D721Med (cell line): Measurements from ENCODE around the gene PAGE4.
A peak's percentile ranks its signal among the peaks of the same experiment; 100 is the strongest.

ENCODE experiments used
- DNase-seq: peaks from one replicate; pipeline ENCODE4 v3.0.0; 2011; ENCODE audit warnings: low spot score; ENCODE audit not compliant: insufficient read length
- FAIRE-seq: peaks from 2 replicates; lab custom pipeline; 2011; peaks lifted over from hg19 to GRCh38; lab: Jason Lieb, UNC
- TF ChIP-seq, protein P1 (sequence below): IDR thresholded peaks from 2 replicates; pipeline ENCODE4 v1.5.1; 2012; ENCODE audit warnings: mild to moderate bottlenecking, control low read depth; ENCODE audit not compliant: insufficient read depth; ENCODE audit errors: missing control alignments

The PAGE4 gene

DNA sequence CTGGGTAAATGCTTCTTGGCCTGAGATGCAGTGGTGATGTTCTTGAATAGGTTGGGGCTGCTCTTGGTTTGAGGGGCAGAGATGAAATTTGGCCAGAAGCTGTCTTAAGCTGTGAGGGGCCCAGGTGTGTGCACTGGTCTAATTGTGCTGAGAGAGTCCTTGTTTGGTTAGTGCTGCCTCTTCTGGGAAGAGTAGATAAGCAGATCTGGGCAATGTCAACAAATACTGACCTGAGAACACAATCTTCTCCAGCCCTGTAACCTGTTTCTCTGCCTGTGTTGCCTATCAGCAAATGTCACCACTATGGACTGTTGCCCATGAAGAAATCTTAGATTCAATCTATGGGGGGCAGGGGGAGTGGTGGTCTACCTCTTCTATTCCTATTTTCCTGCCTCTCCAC lies 33.0 kb downstream of the PAGE4 start:
- no peak for FAIRE-seq
- DNase-seq = no peak
- TF ChIP-seq, protein P1, sequence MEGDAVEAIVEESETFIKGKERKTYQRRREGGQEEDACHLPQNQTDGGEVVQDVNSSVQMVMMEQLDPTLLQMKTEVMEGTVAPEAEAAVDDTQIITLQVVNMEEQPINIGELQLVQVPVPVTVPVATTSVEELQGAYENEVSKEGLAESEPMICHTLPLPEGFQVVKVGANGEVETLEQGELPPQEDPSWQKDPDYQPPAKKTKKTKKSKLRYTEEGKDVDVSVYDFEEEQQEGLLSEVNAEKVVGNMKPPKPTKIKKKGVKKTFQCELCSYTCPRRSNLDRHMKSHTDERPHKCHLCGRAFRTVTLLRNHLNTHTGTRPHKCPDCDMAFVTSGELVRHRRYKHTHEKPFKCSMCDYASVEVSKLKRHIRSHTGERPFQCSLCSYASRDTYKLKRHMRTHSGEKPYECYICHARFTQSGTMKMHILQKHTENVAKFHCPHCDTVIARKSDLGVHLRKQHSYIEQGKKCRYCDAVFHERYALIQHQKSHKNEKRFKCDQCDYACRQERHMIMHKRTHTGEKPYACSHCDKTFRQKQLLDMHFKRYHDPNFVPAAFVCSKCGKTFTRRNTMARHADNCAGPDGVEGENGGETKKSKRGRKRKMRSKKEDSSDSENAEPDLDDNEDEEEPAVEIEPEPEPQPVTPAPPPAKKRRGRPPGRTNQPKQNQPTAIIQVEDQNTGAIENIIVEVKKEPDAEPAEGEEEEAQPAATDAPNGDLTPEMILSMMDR = no peak

DNA sequence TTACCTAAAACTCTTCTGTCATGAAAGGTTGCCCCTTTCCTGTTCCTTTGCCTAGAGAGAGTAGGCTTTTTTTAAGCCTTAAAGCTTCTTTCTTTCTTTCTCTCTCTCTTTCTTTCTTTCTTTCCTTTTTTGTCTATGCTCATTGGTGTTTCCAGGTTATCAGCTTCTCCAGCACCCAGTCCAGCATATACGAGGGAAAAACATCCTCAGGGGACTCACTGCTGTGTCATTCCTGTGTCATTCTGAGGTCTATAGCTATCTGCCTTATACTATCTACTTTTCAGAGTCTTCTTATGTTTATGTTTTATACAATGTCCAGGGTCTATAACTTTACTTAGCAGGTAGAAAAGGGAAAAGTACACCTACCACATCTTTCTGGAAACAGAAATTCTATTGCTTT lies 39.6 kb downstream of the PAGE4 start:
- no peak for FAIRE-seq
- DNase-seq = no peak

DNA sequence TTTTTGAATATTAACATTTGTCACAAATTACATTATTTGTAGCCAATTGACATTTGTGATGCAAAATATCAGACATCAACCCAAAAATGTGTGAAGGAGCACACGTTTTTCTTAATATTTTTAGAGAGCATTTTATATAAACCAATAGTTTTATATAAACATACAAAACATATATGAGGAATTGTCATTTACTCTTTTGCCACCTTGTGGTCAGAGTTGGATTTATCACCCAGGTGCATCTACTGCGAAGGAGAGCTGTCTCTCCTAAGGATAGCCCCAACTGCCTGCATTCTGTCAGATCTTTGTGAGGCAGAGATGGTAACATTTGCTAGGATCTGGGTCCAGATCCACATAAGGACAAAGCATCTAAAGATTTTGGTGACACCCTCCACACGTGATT lies 47.6 kb downstream of the PAGE4 start:
- TF ChIP-seq, protein P1 = peak; percentile 37
- DNase-seq (peak; percentile 15), FAIRE-seq (no peak)

More for the DNA sequence above, 39.6 kb downstream of the PAGE4 start:
- TF ChIP-seq, protein P1 = no peak

DNA sequence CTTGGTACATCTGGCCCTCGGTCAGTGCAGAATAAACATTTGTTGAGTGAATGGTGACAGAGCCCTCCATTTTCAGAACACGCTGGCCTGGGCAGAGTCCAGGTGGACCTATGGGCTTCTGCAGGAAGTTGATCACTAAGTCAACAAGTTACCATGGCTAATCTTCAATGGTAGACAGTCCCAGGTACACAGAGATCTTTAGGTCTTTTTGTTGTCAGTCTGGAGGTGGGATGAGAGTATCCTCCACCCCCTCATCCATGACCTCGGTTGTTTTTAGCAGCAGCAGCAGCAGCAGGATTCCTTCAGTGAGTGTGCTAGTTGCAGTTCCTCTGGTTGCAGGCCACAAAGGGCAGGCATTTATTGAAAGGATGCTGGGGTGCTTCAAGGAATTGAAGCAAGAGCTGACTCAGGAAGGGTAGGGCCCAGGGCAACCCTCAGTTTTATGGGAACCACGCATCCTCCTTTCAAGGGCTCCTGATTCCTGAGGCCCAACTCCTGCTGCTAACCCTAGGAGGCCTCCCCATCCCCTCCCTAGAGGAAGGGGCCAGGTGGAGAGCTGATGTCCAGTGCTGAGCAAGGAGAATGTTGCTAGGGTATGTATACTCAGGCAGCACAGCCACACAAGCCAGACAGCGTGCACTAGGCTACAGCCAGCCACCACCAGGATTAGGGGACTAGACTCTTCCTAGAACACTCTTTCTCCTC lies 48.4 kb downstream of the PAGE4 start:
- DNase-seq (no peak), FAIRE-seq (no peak)
- TF ChIP-seq, protein P1 = no peak

DNA sequence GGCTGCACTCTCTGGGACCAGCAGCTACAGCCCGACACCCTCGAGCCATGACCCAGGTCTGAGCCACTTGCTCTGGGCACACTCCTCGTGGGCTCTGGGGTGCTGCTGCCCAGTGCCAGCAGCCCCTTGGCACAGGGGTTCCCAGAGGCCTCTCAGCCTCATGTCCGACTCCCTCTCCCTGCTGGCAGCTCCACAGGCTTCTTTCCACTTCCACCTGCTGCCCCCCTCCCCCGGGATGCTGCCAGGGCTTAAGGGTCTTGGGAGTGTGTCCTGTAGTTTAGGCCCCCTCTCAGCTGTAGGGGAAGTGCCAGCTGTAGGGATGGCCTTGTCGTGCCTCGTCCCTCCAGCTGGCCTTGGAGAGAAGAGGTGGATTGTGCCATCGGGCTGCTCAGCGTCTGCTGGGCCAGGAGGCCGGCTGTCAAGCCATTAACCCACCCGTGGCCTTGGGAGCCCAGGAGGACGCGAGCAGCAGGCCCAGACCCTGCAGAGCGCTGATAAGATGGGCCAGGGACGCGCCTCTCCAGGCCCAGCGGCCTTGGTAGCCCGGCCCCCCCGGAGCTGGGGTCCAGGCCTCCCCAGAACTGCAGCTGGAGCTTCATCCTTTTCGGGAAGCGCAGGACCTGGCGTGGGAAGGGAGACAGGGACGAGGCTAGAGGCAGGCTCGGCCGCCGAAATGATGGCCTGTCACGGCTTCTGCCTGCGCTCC lies 49.2 kb downstream of the PAGE4 start:
- TF ChIP-seq, protein P1 = no peak
- FAIRE-seq (no peak), DNase-seq (no peak)

DNA sequence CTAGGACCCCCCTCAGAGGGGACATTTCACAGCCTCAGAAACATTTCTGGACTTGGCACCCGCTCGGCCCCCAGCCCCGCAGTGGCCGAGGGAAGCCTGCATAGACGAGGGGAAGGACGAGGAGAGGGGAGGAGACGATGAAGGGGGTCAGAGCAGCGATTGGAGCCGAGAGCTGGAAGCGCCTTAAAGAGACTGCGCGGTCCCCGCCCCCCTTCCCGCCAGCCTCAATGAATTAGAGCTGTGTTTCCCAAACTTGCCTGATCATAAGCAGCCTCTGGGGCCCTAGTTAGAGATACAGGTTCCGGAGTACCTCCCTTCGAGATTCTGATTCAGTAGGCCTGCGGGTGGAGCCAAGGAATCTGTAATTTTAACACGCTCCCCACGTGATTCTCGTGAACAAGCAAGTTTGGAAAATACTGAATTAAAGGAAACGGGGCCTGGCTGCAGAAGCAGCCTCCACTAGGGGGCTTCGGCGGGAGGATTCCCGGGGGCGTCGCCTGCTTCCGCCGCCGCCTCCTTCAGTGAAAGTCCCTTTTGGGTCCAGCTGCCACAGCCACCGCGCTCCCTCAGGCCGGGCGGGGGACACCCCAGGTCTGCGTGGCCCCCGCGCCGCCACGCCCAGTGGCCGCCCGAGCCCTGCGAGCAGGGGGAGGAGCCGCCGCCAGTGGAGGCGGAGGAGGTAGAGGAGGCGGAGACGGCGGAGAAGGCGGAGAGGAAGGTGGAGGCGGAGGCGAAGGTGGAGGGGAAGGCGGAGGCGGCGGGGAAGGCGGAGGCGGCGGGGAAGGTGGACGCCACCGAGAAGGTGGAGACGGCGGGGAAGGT lies 49.9 kb downstream of the PAGE4 start, which contains the start of gene USP27X:
USP27X (plus strand) TSS at position 651 of the 822 bp plus-strand sequence. CDS start 824 bp downstream, outside the sequence.
- DNase-seq = peak; percentile 27
- TF ChIP-seq, protein P1 = peak; percentile 16
- FAIRE-seq = no peak
